ENCODE data around the gene CACNA1B.
"Not testable (repeated sequence)": the region's sequence is repeated elsewhere in the genome, so short reads cannot be mapped to it uniquely, and the experiment has no call there.

CACNA1B gene

DNA sequence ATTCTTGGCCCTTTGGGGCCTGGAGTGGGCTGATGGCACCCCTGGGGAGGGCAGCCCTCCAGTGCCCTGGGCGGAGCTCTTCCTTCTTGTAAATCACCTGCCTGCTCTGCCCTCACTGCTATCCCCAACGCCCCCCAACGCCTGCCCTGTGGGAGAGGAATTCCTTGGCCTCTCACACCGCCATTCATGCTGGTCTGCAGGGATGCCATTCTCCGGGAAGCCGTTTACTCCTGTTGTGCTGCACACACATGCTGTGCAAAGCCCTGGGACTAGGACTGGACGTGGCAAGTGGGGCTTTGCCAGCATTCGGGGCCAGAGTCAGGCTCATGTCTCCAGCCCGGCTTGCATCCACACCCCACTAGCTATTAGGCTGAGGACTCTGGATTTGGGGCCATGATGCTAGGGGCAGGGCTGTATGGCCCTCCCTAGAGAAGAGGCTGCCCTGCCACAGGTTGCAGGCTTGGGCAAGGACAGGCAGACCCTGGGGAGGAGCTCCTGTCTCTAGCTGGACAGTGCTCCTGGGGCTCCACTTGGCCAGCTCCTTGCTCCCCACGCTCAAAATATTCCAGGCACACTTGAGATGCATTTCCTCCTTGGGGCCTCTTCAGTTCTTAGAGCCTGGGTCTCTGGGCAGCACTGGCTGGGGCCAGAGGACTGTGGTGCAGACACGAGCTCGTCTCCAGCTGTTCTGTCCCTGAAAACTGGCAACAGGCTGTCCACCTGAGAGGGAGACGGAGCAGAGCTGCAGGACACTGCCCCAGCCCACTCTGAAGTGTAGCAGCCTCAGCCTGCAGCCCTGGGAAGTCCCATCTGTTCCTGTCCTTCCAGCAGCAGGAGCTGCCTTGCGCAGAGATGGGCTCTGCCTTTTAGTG is 226.9 kb downstream of the CACNA1B start:
- no peak for TF ChIP-seq YY1 (IDR thresholded peaks at IDR 0.05; ENCODE audit: insufficient read depth, insufficient read length)
- no peak for TF ChIP-seq SUZ12 (IDR thresholded peaks at IDR 0.05; ENCODE audit: extremely low read depth, insufficient read depth, insufficient read length)
- TF ChIP-seq ZNF274 (IDR thresholded peaks at IDR 0.05; ENCODE audit: low read depth, low read length) = no peak
- no peak overlapping the region for H3K4me3 ChIP-seq (ENCODE audit: insufficient read length, low read depth)
- DNase-seq (ENCODE audit: low read depth, low spot score) = no peak
- H3K27me3 ChIP-seq (ENCODE audit: insufficient read depth, insufficient read length) = no peaks in the 10 kb centered on the region
- peaks cover 13% of the 10 kb centered on the region for H3K36me3 ChIP-seq (ENCODE audit: insufficient read depth, insufficient read length, low read length)
- H3K9me3 ChIP-seq (ENCODE audit: insufficient read depth, low read length) = no peaks in the 10 kb centered on the region
- peaks cover 7% of the 10 kb centered on the region for H3K4me1 ChIP-seq (ENCODE audit: insufficient read depth, insufficient read length)
- no peak overlapping the region for H3K9ac ChIP-seq (ENCODE audit: insufficient read length, low read depth)

DNA sequence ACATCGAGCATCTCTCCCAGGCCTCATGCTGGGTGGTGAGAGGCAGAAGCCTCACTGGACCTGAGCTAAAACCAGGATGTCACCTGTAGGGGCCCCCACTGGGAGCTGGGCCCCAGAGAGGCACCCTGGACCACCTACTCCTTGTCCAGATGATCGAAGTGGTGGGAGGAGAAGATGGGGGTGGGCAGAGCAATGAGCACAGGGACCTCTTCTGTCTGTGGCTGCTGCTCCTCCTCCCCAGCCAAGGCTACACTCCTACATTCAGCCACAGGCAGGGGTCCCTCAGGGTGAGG is 227.5 kb downstream of the CACNA1B start:
- no peak for TF ChIP-seq YY1 (IDR thresholded peaks at IDR 0.05; ENCODE audit: insufficient read depth, insufficient read length)
- no peak for TF ChIP-seq ZNF274 (IDR thresholded peaks at IDR 0.05; ENCODE audit: low read depth, low read length)
- TF ChIP-seq SUZ12 (IDR thresholded peaks at IDR 0.05; ENCODE audit: extremely low read depth, insufficient read depth, insufficient read length) = no peak
- H3K4me1 ChIP-seq (ENCODE audit: insufficient read depth, insufficient read length) = peaks cover 7% of the 10 kb centered on the region
- no peak for DNase-seq (ENCODE audit: low read depth, low spot score)
- H3K4me3 ChIP-seq (ENCODE audit: insufficient read length, low read depth) = no peak overlapping the region
- no peak overlapping the region for H3K9ac ChIP-seq (ENCODE audit: insufficient read length, low read depth)
- no peaks in the 10 kb centered on the region for H3K27me3 ChIP-seq (ENCODE audit: insufficient read depth, insufficient read length)
- H3K9me3 ChIP-seq (ENCODE audit: insufficient read depth, low read length) = no peaks in the 10 kb centered on the region
- peaks cover 13% of the 10 kb centered on the region for H3K36me3 ChIP-seq (ENCODE audit: insufficient read depth, insufficient read length, low read length)

- no peak for DNase-seq (ENCODE audit: low read depth, low spot score)
Observed at GRCh38 chr9:138105561-138106505, 228.3 kb downstream of the CACNA1B start.

GRCh38 chr9:138107039-138107438 is 229.5 kb downstream of the CACNA1B start:
- H3K4me3 ChIP-seq (ENCODE audit: insufficient read length, low read depth); H3K36me3 ChIP-seq (ENCODE audit: insufficient read depth, insufficient read length, low read length); H3K4me1 ChIP-seq (ENCODE audit: insufficient read depth, insufficient read length); H3K9me3 ChIP-seq (ENCODE audit: insufficient read depth, low read length); H3K27me3 ChIP-seq (ENCODE audit: insufficient read depth, insufficient read length); DNase-seq (ENCODE audit: low read depth, low spot score); H3K9ac ChIP-seq (ENCODE audit: insufficient read length, low read depth): not testable (repeated sequence)

More at GRCh38 chr9:138105561-138106505, 228.3 kb downstream of the CACNA1B start:
- TF ChIP-seq SUZ12 (IDR thresholded peaks at IDR 0.05; ENCODE audit: extremely low read depth, insufficient read depth, insufficient read length) (no peak), ZNF274 (IDR thresholded peaks at IDR 0.05; ENCODE audit: low read depth, low read length) (no peak), YY1 (IDR thresholded peaks at IDR 0.05; ENCODE audit: insufficient read depth, insufficient read length) (no peak)
- no peaks in the 10 kb centered on the region for H3K9me3 ChIP-seq (ENCODE audit: insufficient read depth, low read length)
- peaks cover 13% of the 10 kb centered on the region for H3K36me3 ChIP-seq (ENCODE audit: insufficient read depth, insufficient read length, low read length)
- no peaks in the 10 kb centered on the region for H3K27me3 ChIP-seq (ENCODE audit: insufficient read depth, insufficient read length)
- peaks cover 7% of the 10 kb centered on the region for H3K4me1 ChIP-seq (ENCODE audit: insufficient read depth, insufficient read length)
- peak overlapping the region; percentile 1 for H3K9ac ChIP-seq (ENCODE audit: insufficient read length, low read depth)
- no peak overlapping the region for H3K4me3 ChIP-seq (ENCODE audit: insufficient read length, low read depth)

- Histone ChIP-seq H3K4me1 (ENCODE audit: insufficient read depth, insufficient read length) (no peaks in the 10 kb centered on the region), H3K9me3 (ENCODE audit: insufficient read depth, low read length) (peaks cover 16% of the 10 kb centered on the region; the same call in 1 of the 2 replicates), H3K4me3 (ENCODE audit: insufficient read length, low read depth) (no peak overlapping the region), H3K9ac (ENCODE audit: insufficient read length, low read depth) (no peak overlapping the region), H3K27me3 (ENCODE audit: insufficient read depth, insufficient read length) (no peaks in the 10 kb centered on the region), H3K36me3 (ENCODE audit: insufficient read depth, insufficient read length, low read length) (no peaks in the 10 kb centered on the region)
- TF ChIP-seq SUZ12 (IDR thresholded peaks at IDR 0.05; ENCODE audit: extremely low read depth, insufficient read depth, insufficient read length) = no peak
- TF ChIP-seq ZNF274 (IDR thresholded peaks at IDR 0.05; ENCODE audit: low read depth, low read length) = no peak
- TF ChIP-seq YY1 (IDR thresholded peaks at IDR 0.05; ENCODE audit: insufficient read depth, insufficient read length) = no peak
- no peak for DNase-seq (ENCODE audit: low read depth, low spot score)
Observed at GRCh38 chr9:138111607-138112006, 234.0 kb downstream of the CACNA1B start.

- no peak for DNase-seq (ENCODE audit: low read depth, low spot score)
- H3K27me3 ChIP-seq (ENCODE audit: insufficient read depth, insufficient read length) = no peaks in the 10 kb centered on the region
Observed at GRCh38 chr9:138112090-138112748, 234.6 kb downstream of the CACNA1B start.

More at GRCh38 chr9:138112090-138112748, 234.6 kb downstream of the CACNA1B start:
- no peak overlapping the region for H3K4me3 ChIP-seq (ENCODE audit: insufficient read length, low read depth)
- H3K9ac ChIP-seq (ENCODE audit: insufficient read length, low read depth) = no peak overlapping the region
- H3K9me3 ChIP-seq (ENCODE audit: insufficient read depth, low read length) = peaks cover 16% of the 10 kb centered on the region; the same call in 1 of the 2 replicates
- TF ChIP-seq SUZ12 (IDR thresholded peaks at IDR 0.05; ENCODE audit: extremely low read depth, insufficient read depth, insufficient read length) (no peak), YY1 (IDR thresholded peaks at IDR 0.05; ENCODE audit: insufficient read depth, insufficient read length) (no peak), ZNF274 (IDR thresholded peaks at IDR 0.05; ENCODE audit: low read depth, low read length) (no peak)
- H3K4me1 ChIP-seq (ENCODE audit: insufficient read depth, insufficient read length) = no peaks in the 10 kb centered on the region
- H3K36me3 ChIP-seq (ENCODE audit: insufficient read depth, insufficient read length, low read length) = no peaks in the 10 kb centered on the region
